LNCaP clone FGC (cell line): ENCODE measurements around the gene HOXB13.
A peak's percentile ranks its signal among the peaks of the same experiment; 100 is the strongest.

Source experiments
- DNase-seq: peaks from one replicate; pipeline ENCODE4 v3.0.0-alpha.2; 2011; ENCODE audit warnings: low read depth
- H3K4me3 ChIP-seq: 2 replicates; pipeline ENCODE4 v1.5.1; 2011; ENCODE audit warnings: mild to moderate bottlenecking, low read depth, low read length, control low read depth
- TF ChIP-seq, protein P1 (sequence below): IDR thresholded peaks from 2 replicates; pipeline ENCODE4 v1.5.1; 2012; ENCODE audit warnings: mild to moderate bottlenecking; ENCODE audit not compliant: control insufficient read depth, insufficient read depth; ENCODE audit errors: extremely low read depth

Gene HOXB13

DNA sequence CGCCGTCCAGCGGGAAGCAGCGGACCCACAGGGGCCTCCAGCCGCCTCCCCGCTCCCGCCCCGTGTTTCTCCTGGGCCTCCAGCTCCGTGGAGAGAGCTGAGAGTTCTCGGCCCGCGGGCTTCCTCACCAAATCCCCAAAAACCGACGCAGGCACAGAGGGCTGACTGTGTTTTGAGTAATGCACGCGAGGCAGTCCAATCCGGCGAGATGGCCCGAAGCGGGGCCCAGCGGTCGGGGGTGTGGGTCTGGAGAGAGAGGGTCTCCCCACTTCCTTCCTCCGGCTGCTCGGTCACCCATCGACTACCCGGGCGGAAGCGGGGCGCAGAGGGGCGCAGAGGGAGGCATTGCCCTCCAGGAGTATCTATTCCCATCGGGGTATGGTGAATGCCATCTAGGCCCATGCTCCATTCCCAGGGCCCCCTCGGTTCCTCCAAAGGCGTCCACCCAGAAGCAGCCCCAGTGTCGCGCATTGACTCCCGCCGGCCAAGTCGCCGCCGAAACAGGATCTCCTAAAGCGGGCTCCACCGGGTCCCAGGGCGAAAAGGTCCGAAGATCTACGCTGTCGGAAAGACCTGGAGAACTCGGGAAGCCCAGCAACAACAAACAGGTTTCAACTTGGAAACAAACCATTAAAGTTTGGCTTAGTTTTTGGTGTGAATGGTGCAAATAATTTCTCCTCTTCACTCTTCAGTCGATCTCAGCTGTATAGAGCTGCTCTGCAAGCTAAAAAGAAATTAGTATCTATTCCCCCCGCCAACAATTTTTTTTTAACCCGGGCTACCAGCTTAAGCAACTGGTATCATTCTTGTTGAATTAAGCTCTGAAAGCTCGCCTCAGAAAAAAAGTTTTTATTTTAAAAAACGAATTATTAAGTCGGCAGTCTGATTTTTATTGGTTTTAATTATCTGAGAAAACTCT, 19.2 kb upstream of the HOXB13 start:
- no peak for DNase-seq
- peak overlapping the region; percentile 56 for H3K4me3 ChIP-seq
- TF ChIP-seq, protein P1, sequence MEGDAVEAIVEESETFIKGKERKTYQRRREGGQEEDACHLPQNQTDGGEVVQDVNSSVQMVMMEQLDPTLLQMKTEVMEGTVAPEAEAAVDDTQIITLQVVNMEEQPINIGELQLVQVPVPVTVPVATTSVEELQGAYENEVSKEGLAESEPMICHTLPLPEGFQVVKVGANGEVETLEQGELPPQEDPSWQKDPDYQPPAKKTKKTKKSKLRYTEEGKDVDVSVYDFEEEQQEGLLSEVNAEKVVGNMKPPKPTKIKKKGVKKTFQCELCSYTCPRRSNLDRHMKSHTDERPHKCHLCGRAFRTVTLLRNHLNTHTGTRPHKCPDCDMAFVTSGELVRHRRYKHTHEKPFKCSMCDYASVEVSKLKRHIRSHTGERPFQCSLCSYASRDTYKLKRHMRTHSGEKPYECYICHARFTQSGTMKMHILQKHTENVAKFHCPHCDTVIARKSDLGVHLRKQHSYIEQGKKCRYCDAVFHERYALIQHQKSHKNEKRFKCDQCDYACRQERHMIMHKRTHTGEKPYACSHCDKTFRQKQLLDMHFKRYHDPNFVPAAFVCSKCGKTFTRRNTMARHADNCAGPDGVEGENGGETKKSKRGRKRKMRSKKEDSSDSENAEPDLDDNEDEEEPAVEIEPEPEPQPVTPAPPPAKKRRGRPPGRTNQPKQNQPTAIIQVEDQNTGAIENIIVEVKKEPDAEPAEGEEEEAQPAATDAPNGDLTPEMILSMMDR: no peak

DNA sequence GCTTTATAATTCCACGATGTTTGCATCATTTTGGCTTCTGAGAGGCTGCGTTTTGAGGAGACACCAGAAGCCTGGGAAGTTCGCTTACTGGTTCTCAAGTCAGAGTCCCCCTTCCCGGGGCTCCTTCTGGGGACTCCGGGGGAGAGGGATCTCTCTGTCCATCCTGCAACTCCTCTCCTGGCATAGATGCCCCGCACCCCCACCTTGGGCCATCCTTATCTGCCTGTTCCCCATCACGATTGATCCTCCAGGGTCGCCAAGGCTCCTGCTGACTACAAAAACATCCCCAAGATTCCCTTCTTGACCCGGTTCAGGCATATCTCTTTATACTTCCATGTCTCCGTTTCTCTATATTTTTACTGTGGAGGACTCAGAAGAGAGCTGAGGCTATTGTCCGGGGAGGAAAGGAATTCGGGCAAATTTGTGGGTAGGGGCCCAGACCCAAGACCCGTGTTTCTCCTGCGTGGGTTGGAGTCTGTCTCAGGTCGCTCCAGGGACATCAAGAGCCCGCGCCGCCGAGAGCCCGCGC, 18.4 kb upstream of the HOXB13 start:
- peak overlapping the region; percentile 56 for H3K4me3 ChIP-seq

DNA sequence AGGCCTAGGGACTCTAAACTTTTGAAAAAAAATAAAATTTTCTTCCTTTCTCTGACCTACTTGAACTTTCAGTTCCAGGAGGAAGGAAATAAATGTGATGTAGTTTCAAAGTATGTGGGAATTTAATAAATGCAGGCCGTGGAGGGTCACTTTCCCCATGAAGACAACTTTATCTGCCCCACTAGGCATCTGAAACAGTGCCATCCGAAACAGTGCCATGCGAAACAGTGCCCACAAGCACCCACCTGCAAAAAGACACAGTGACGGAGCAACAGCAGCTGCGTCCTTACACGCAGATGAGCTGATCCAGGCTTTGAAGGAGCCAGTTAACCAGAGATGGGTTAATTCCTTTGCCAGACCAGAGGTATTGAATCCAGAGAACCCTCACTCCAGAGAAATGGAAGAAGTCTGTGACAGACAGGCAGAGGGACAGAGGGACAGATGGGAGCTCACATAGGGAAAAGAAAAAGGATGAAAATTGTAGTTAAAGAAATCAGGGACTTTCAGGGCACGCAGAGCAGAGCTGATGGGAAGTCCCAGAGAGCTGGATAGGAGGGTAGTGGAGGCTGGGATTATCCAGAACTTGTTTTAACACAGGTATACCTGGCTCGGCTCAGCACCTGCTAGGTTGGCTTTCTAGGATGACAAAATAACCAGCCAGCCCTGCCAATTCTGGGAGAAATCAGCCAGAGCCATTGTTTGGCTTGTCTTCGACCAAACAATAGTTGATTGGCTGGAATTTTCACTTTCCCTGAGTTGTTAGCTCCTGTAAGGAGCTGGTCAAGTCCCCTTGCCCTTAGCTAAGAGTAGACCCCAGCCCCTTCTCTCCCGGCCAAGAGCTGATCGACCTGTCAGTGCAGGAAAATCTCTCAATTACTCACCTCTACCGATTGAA, 17.1 kb upstream of the HOXB13 start:
- DNase-seq: peak; percentile 96
- H3K4me3 ChIP-seq: peak overlapping the region; percentile 56
- TF ChIP-seq, protein P1: no peak

More for the DNA sequence above, 18.4 kb upstream of the HOXB13 start:
- no peak for DNase-seq
- TF ChIP-seq, protein P1: no peak

DNA sequence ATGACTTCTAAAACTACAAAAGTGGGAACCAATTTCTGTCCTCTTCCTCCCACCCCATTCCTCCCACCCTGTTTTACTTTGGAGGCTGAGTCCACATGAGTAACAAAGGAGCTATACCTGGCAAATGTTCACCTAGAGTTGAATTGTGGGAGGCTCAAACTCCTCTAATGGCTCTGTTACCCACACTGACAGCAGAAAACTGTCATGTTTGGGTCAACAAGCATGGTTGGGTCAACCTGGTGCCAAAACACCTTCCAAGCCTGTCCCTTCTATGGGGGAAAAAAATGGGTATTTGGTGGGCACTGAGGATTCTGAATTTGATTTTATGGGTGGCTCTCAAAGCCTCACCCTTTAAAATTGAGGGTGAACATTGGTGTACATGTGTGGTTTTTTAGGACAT, 12.0 kb upstream of the HOXB13 start:
- no peak for DNase-seq
- no peak overlapping the region for H3K4me3 ChIP-seq
- TF ChIP-seq, protein P1: no peak

DNA sequence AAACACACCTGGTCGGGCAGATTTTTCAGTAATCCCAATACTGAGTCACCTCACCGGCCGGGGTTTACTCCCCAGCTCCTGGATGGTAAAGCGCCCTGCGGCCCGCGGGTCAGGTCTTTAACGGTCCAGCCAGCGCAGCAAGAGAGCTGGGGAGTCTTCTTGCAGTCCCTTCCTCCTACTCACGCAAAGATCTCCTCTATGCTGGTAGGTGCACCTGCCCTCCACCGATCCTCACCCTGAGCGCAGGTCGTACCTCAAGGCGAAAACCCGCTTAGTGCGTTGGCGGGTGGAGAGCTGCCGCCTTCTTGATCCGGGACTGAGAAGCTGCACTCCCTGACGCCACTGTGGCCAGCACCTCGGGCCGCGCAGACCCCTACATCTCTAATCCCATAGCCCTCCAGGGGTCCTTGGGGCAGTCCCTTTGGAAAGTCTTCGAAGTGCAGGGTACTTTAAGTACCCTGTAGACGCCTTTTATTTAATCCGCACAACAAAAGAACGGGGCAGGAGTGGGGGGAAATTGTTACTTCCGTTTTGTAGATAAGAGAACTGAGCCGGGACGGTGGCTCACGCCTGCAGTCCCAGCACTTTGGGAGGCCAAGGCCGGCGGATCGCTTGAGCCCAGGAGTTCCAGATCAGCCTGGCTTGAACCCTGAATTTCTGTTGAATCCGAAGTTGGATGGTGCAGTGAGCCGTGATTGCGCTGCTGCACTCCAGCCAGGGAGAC, 10.4 kb upstream of the HOXB13 start:
- no peak for DNase-seq
- no peak overlapping the region for H3K4me3 ChIP-seq
- TF ChIP-seq, protein P1: no peak

DNA sequence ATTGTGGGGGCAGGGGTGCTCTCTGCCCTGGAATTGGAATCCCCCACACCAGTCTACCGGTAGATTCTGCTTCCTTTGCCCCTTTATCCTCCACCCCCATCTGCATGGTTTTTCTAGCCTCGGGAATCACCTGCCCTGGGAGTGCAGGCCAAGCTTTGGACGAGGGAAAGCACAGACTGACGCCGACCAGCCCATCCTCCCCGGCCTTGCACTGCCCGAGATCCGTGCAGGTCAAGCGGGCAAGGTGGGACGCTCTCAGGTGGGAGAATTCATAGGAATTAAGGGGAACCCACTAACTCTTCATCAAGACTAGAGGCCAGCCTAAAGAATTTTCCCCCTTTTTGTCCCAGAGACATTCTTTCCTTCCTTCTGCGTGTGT, 9.9 kb upstream of the HOXB13 start:
- TF ChIP-seq, protein P1: no peak
- DNase-seq: no peak
- no peak overlapping the region for H3K4me3 ChIP-seq
